Activated T-cell treated with anti-CD3 and anti-CD28 coated beads for 4 hours (primary cell): ENCODE data around the gene SLC35D1.

Source experiments
- DNase-seq: peaks from one replicate; pipeline ENCODE4 v3.0.0-alpha.2; 2020

SLC35D1 gene

GRCh38 chr1:67043366-67043765 lies 10.6 kb downstream of the SLC35D1 start:
- no peak for DNase-seq

GRCh38 chr1:67041841-67042503 lies 12.0 kb downstream of the SLC35D1 start:
- no peak for DNase-seq

GRCh38 chr1:67040405-67040804 lies 13.5 kb downstream of the SLC35D1 start:
- no peak for DNase-seq

GRCh38 chr1:67031859-67032247 lies 22.1 kb downstream of the SLC35D1 start:
- no peak for DNase-seq

- no peak for DNase-seq
These were observed 22.7 kb downstream of the SLC35D1 start for GRCh38 chr1:67031121-67031858.

- no peak for DNase-seq
These were observed 24.5 kb downstream of the SLC35D1 start for GRCh38 chr1:67029472-67029871.

GRCh38 chr1:67020765-67021164 lies 33.2 kb downstream of the SLC35D1 start:
- no peak for DNase-seq

- no peak for DNase-seq
These were observed 33.6 kb downstream of the SLC35D1 start for GRCh38 chr1:67020304-67020703.

- DNase-seq = no peak
These were observed 34.3 kb downstream of the SLC35D1 start for GRCh38 chr1:67019600-67020136.

- DNase-seq = no peak
These were observed 34.8 kb downstream of the SLC35D1 start for GRCh38 chr1:67019121-67019520.

GRCh38 chr1:67018574-67018973 lies 35.4 kb downstream of the SLC35D1 start:
- DNase-seq = no peak

GRCh38 chr1:67013573-67013972 lies 40.4 kb downstream of the SLC35D1 start:
- DNase-seq = no peak

- DNase-seq = no peak
These were observed 44.2 kb downstream of the SLC35D1 start for GRCh38 chr1:67009792-67010191.

GRCh38 chr1:67005068-67005467 lies 48.9 kb downstream of the SLC35D1 start:
- no peak for DNase-seq

GRCh38 chr1:67004176-67004575 lies 49.8 kb downstream of the SLC35D1 start:
- DNase-seq = no peak

GRCh38 chr1:67001682-67002425 lies 52.1 kb downstream of the SLC35D1 start:
- DNase-seq = no peak

- DNase-seq = no peak
These were observed 54.1 kb downstream of the SLC35D1 start for GRCh38 chr1:66999640-67000400.

- DNase-seq = no peak
These were observed 55.0 kb downstream of the SLC35D1 start for GRCh38 chr1:66998972-66999371.

- DNase-seq = peak; percentile 38
These were observed 57.8 kb downstream of the SLC35D1 start for GRCh38 chr1:66996018-66996682.

GRCh38 chr1:66993076-66993475 lies 60.9 kb downstream of the SLC35D1 start:
- DNase-seq = no peak

- no peak for DNase-seq
These were observed 68.1 kb downstream of the SLC35D1 start for GRCh38 chr1:66985835-66986234.

- DNase-seq = no peak
These were observed 69.5 kb downstream of the SLC35D1 start for GRCh38 chr1:66984491-66984890.
